ENCODE data around the gene CLTA. TPM values are rescaled to one million over a fixed set of nuclear protein-coding genes. Genes with fewer than 3 reads are reported as not detected.

Gene CLTA
- total and polyA plus RNA-seq, 2 of the 8 experiments (the other 6 are each of a cell fraction or from before 2014, with no cell fraction given) = 137 to 236 TPM

DNA sequence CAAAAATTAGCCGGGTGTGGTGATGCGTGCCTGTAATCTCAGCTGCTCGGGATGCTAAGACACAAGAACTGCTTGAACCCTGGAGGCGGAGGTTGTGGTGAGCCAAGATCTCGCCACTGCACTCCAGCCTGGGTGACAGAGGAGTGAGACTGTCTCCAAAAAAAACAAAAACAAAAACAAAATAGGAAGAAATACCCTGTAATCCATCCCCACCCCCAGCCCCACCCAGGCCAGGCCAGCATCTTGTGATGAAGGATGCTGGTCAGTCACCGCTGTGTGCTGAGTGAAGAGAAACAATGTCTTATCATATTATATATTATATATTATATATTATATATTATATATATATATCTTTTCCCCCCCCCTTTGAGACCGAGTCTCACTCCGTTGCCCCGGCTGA is 37.0 kb upstream of the CLTA start:
- Histone ChIP-seq H3K4me1 (replicated peaks in 1 of 4; ENCODE audit: control insufficient read depth in 3 of 4, insufficient read depth in 4 of 4, low read length in 3 of 4) (peaks cover 0 to under 1% (median 0%) of the 10 kb centered on the region in 4 experiments; a peak in 1 of 7 replicates), H4K91ac (replicated peaks; ENCODE audit: insufficient read length, low read length) (no peak overlapping the region), H3K23ac (ENCODE audit: insufficient read length) (no peak overlapping the region), H3K23me2 (ENCODE audit: low read depth, low read length) (no peaks in the 10 kb centered on the region), H2BK5ac (ENCODE audit: low read depth, low read length) (no peak overlapping the region), H3K56ac (replicated peaks; ENCODE audit: insufficient read length, low read depth, low read length) (no peak overlapping the region), H3K14ac (ENCODE audit: insufficient read length) (no peak overlapping the region), H2AFZ (ENCODE audit: low read length) (no peak overlapping the region), H3K27me3 (replicated peaks in 1 of 4; ENCODE audit: control insufficient read depth in 3 of 4, extremely low read depth in 1 of 4, insufficient read depth in 3 of 4, low read length in 3 of 4) (no peaks in the 10 kb centered on the region), H3K4ac (replicated peaks; ENCODE audit: insufficient read length, low read depth, low read length) (no peak overlapping the region), H2AK5ac (ENCODE audit: low read depth, low read length) (no peak overlapping the region), H4K5ac (ENCODE audit: insufficient read length, low read depth, low read length) (no peak overlapping the region), H4K20me1 (replicated peaks in 1 of 2; ENCODE audit: control insufficient read depth in 1 of 2, insufficient read depth in 2 of 2, low read length in 2 of 2) (no peaks in the 10 kb centered on the region), H2BK15ac (ENCODE audit: low read length) (no peak overlapping the region), H3K79me1 (ENCODE audit: low read depth, low read length) (no peaks in the 10 kb centered on the region), H3K79me2 (ENCODE audit: control insufficient read depth in 1 of 2, insufficient read depth in 2 of 2, low read length in 2 of 2) (no peaks in the 10 kb centered on the region), H3K4me3 (ENCODE audit: extremely low read depth in 1 of 4, insufficient read depth in 2 of 4, low read depth in 3 of 4, low read length in 4 of 4) (no peak overlapping the region), H3K9me3 (ENCODE audit: insufficient read depth in 2 of 2, low read depth in 1 of 2, low read length in 1 of 2) (peaks cover 6 to 8% of the 10 kb centered on the region in 2 experiments), H4K8ac (ENCODE audit: extremely low read depth, insufficient read depth, low read length) (no peak overlapping the region), H2BK12ac (ENCODE audit: low read depth, low read length) (no peak overlapping the region), H3K36me3 (ENCODE audit: control insufficient read depth in 2 of 4, insufficient read depth in 4 of 4, low read length in 3 of 4) (peaks cover 0 to 4% (median 0%) of the 10 kb centered on the region in 4 experiments; a peak in 2 of 8 replicates), H3K4me2 (ENCODE audit: insufficient read depth in 1 of 2, low read depth in 2 of 2, low read length in 2 of 2) (no peak overlapping the region), H2BK20ac (ENCODE audit: low read length) (no peak overlapping the region), H2BK120ac (replicated peaks; ENCODE audit: low read depth, low read length) (no peak overlapping the region), H3K18ac (ENCODE audit: extremely low read depth, low read length) (no peak overlapping the region), H3K27ac (ENCODE audit: low read depth, low read length) (no peak overlapping the region), H3K9ac (replicated peaks in 1 of 4; ENCODE audit: extremely low read depth in 1 of 4, low read depth in 3 of 4, low read length in 3 of 4) (no peak overlapping the region)
- no peak for DNase-seq (ENCODE audit: low read depth in 1 of 2, low spot score in 2 of 2)
- 77% methylated on average over 9 of the region's 9 CpGs; no CpG with 5 or more reads in 1 of the 2 experiments for WGBS, 2 experiments (ENCODE audit: extremely low coverage in 1 of 2, insufficient coverage in 1 of 2, insufficient read length in 1 of 2, insufficient replicate concordance in 2 of 2, low coverage in 1 of 2, low lambda C conversion rate in 2 of 2, missing lambda C conversion rate in 1 of 2)
- CTCF ChIA-PET (ENCODE audit: partially characterized antibody) = interaction anchor here (1.1 to 2.9 kb wide), 2 partner anchors 10 to 12 kb away, joined by 4 to 8 read pairs; no protein-coding TSS in a partner anchor
- FAIRE-seq = no peak
- POLR2A ChIA-PET (ENCODE audit: partially characterized antibody) = no interaction called here
- TF ChIP-seq BCL11A (IDR thresholded peaks at IDR 0.05; ENCODE audit: low read depth in 2 of 2, low read length in 2 of 2) (no peak), KDM1A (IDR thresholded peaks at IDR 0.05; ENCODE audit: borderline replicate concordance, low read length) (no peak)

Data from H1 (cell line).